Stomach (tissue), 9 donors: Measurements from ENCODE around the gene DTX3. TPM values are rescaled to one million over a fixed set of nuclear protein-coding genes. Genes with fewer than 3 reads are reported as not detected.
"Not testable (repeated sequence)": the region's sequence is repeated elsewhere in the genome, so short reads cannot be mapped to it uniquely, and the experiment has no call there.

ENCODE experiments used
- DNase-seq, 2 donors: peaks; one replicate each; pipeline versions ENCODE4 v3.0.0 to v3.0.0-alpha.2; 2013 to 2019
- H3K27ac ChIP-seq, 5 donors: fragments of 200-600 bp in 4 of 5; sonication (generic) in 4 of 5; one replicate each; pipeline ENCODE4 v1.5.1; 2013 to 2019; ENCODE audit warnings: mild to moderate bottlenecking in 1 of 5, moderate library complexity in 1 of 5
- H3K27me3 ChIP-seq, 3 donors: fragments of 200-600 bp; sonication (generic); one replicate each; pipeline ENCODE4 v1.5.1; 2017 to 2019; ENCODE audit warnings: mixed run types in 1 of 3
- H3K36me3 ChIP-seq, 4 donors: fragments of 200-600 bp; sonication (generic); 1 replicate in 3 of 4; 2 replicates in 1 of 4; pipeline ENCODE4 v1.5.1; 2016 to 2019
- H3K4me1 ChIP-seq, 4 donors: fragments of 200-600 bp; sonication (generic); one replicate each; pipeline ENCODE4 v1.5.1; 2016 to 2019
- H3K4me3 ChIP-seq, 4 donors: fragments of 200-600 bp; sonication (generic) in 3 of 4; one replicate each; pipeline ENCODE4 v1.5.1; 2016 to 2019; ENCODE audit warnings: mild to moderate bottlenecking in 1 of 4
- H3K9me3 ChIP-seq, 4 donors: fragments of 200-600 bp; sonication (generic); one replicate each; pipeline ENCODE4 v1.5.1; 2016 to 2019
- EP300 ChIP-seq: sonication (generic); formaldehyde crosslinking; IDR thresholded peaks from one replicate; pipeline ENCODE4 v1.6.1; 2017; ENCODE audit warnings: antibody characterized with exemption
- POLR2A ChIP-seq, 4 donors: fragments of 450-650 bp; IDR thresholded peaks; one replicate each; pipeline ENCODE4 v1.6.1; 2016; ENCODE audit warnings: antibody characterized with exemption in 4 of 4, control low read depth in 2 of 4, mild to moderate bottlenecking in 1 of 4, moderate library complexity in 1 of 4
- POLR2AphosphoS5 ChIP-seq, 3 donors: sonication (generic); formaldehyde crosslinking; IDR thresholded peaks; one replicate each; pipeline ENCODE4 v1.6.1; 2016; ENCODE audit warnings: antibody characterized with exemption in 3 of 3
- WGBS, 5 donors: extraction: QIAGEN DNeasy Blood & Tissue Kit in 3 of 5; methylation state at CpG; one replicate each; pipeline versions ENCODE4 v1.1.5 to v1.1.7; 2013 to 2018; 5-methylcytosine and 5-hydroxymethylcytosine counted together
- intact Hi-C: fragments of 100-400 bp; cut with DNase I; formaldehyde crosslinking; loops from one replicate; pipeline ENCODE4 v1.15.1; 2023; ENCODE audit warnings: low total_unique reads
- polyA plus RNA-seq, 3 donors: library from polyadenylated mRNA; stranded (reverse); fragments of 200-250 nt; gene quantifications; one replicate each; pipeline ENCODE4 v1.2.3, GENCODE V29; 2013
- total RNA-seq, 5 donors: library from RNA; depleted of rRNA; stranded (reverse); fragments of >200 nt; gene quantifications; one replicate each; pipeline versions ENCODE4 v1.1.0 to v1.2.3, GENCODE V29; 2014 to 2016
- TF ChIP-seq, protein P1 (sequence below), 7 experiments: fragments of 450-650 bp in 4 of 7; fragments of 200-600 bp in 3 of 7; sonication (generic) in 3 of 7; IDR thresholded peaks; one replicate each; pipeline ENCODE4 v1.5.1; 2016 to 2019; ENCODE audit warnings: antibody characterized with exemption in 7 of 7, control low read depth in 2 of 7, mild to moderate bottlenecking in 1 of 7
- donor health status: healthy with polysubstance abuse.
- donor health status: Bipolar disorder and iron deficiency.
- donor health status: healthy.

DTX3 gene
- total and polyA plus RNA-seq, 8 donors = 5.2 to 49.6 (median 15.9) TPM

DNA sequence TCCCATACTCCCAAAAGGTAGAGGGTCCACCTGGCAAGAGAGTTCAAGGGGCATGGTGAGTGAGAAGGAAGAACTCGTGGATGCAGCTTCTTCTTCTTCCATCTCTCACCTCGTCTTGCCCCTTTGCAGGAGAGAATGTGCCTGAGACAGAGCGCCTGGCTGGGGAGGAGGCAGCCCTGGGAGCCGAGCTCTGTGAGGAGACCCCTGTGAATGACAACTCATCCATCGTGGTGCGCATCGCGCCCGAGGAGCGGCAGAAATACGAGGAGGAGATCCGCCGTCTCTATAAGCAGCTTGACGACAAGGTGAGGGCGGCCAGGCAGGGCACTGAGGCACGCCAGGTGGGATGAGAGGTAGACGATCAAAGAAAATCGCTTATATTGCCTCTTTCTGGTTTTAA lies 34.8 kb upstream of the DTX3 start:
- Histone ChIP-seq H3K36me3 (peaks cover 0 to 12% (median 9%) of the 10 kb centered on the region in 4 donors), H3K4me1 (no peaks in the 10 kb centered on the region), H3K9me3 (no peaks in the 10 kb centered on the region), H3K4me3 (no peak overlapping the region), H3K27ac (no peak overlapping the region), H3K27me3 (peaks cover 0 to 10% (median 0%) of the 10 kb centered on the region in 3 donors)
- no peak for DNase-seq
- no peak for TF ChIP-seq POLR2A (IDR thresholded peaks at IDR 0.05)
- TF ChIP-seq, protein P1, sequence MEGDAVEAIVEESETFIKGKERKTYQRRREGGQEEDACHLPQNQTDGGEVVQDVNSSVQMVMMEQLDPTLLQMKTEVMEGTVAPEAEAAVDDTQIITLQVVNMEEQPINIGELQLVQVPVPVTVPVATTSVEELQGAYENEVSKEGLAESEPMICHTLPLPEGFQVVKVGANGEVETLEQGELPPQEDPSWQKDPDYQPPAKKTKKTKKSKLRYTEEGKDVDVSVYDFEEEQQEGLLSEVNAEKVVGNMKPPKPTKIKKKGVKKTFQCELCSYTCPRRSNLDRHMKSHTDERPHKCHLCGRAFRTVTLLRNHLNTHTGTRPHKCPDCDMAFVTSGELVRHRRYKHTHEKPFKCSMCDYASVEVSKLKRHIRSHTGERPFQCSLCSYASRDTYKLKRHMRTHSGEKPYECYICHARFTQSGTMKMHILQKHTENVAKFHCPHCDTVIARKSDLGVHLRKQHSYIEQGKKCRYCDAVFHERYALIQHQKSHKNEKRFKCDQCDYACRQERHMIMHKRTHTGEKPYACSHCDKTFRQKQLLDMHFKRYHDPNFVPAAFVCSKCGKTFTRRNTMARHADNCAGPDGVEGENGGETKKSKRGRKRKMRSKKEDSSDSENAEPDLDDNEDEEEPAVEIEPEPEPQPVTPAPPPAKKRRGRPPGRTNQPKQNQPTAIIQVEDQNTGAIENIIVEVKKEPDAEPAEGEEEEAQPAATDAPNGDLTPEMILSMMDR (IDR thresholded peaks at IDR 0.05) = no peak
- no peak for TF ChIP-seq EP300
- no peak for TF ChIP-seq POLR2AphosphoS5 (IDR thresholded peaks at IDR 0.05)
- intact Hi-C loops = no loop called here
- WGBS, 5 donors = 85 to 88% (median 88%) methylated on average over 18 of the region's 18 CpGs

DNA sequence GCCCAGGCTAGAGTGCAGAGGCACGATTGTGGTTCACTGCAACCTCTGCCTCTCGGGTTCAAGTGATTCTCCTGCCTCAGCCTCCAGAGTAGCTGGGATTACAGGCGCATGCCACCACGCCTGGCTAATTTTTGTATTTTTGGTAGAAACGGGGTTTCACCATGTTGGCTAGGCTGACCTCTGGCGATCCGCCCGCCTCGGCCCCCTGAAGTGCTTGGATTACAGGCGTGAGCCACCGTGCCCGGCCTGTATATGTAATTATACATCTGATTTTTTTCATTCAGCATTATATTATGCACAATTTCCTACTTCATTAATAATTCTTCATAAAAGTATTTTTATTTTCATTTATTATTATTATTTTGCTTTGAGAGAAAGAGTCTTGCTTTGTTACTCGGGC lies 34.2 kb upstream of the DTX3 start:
- H3K4me1 ChIP-seq, DNase-seq, intact Hi-C loops, H3K4me3 ChIP-seq, H3K27me3 ChIP-seq, H3K27ac ChIP-seq, H3K9me3 ChIP-seq: not testable (repeated sequence)
- peaks cover 0 to 12% (median 11%) of the 10 kb centered on the region in 4 donors for H3K36me3 ChIP-seq
- 82 to 91% (median 87%) methylated on average over 13 of the region's 13 CpGs for WGBS, 5 donors

DNA sequence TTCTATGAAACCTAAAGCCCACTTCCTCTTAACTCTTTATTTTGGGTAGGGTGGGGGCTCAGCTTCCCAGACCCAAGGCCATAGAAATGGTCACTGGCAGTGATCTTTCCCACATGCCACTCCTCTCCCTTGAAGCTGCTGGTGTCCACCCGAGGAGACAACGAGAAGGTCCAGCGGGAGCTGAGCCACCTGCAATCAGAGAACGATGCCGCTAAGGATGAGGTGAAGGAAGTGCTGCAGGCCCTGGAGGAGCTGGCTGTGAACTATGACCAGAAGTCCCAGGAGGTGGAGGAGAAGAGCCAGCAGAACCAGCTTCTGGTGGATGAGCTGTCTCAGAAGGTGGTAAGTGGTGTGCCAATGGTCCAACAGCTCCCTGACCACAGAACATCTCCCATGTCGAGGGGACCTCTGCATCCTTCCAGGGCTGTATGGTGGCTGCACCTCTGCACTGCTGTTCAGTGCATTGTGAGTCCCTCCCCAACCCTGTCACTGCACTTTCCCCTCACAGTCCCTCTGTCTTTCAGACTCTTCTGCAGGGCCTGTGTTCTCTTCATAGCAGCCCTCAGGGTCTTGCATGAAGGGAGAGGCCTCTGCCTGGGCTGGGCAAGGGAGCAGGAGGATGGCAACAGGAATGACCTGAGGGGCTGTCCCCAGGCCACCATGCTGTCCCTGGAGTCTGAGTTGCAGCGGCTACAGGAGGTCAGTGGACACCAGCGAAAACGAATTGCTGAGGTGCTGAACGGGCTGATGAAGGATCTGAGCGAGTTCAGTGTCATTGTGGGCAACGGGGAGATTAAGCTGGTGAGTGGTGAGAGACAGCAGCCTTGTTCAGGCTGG lies 32.5 kb upstream of the DTX3 start:
- Histone ChIP-seq H3K27ac (no peak overlapping the region), H3K4me1 (no peaks in the 10 kb centered on the region), H3K4me3 (no peak overlapping the region), H3K9me3 (no peaks in the 10 kb centered on the region), H3K27me3 (peaks cover 0 to 7% (median 0%) of the 10 kb centered on the region in 3 donors), H3K36me3 (peaks cover 0 to 17% (median 13%) of the 10 kb centered on the region in 4 donors)
- 88 to 93% (median 89%) methylated on average over 12 of the region's 12 CpGs for WGBS, 5 donors
- intact Hi-C loops = no loop called here
- TF ChIP-seq, protein P1 (IDR thresholded peaks at IDR 0.05) = no peak
- TF ChIP-seq POLR2AphosphoS5 (IDR thresholded peaks at IDR 0.05) (no peak), POLR2A (IDR thresholded peaks at IDR 0.05) (no peak), EP300 (no peak)
- no peak for DNase-seq

DNA sequence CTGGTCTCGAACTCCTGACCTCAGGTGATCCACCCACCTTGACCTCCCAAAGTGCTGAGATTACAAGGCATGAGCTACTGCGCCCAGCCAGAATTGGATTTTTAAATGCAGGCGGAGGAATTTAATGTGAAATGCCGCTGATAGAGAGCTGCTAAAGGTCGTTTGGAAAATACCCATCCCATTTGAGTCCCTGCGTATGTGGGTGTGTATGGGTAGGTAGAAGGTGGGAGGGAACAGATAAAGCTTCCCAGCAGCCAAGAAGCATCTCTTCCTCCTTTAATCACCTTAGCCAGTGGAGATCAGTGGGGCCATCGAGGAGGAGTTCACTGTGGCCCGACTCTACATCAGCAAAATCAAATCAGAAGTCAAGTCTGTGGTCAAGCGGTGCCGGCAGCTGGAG lies 29.8 kb upstream of the DTX3 start:
- no peak for DNase-seq
- TF ChIP-seq, protein P1 (IDR thresholded peaks at IDR 0.05) = no peak
- TF ChIP-seq EP300 (no peak), POLR2AphosphoS5 (IDR thresholded peaks at IDR 0.05) (no peak), POLR2A (IDR thresholded peaks at IDR 0.05) (no peak)
- 81 to 91% (median 88%) methylated on average over 10 of the region's 10 CpGs for WGBS, 5 donors
- H3K9me3 ChIP-seq = no peaks in the 10 kb centered on the region
- no peak overlapping the region for H3K27ac ChIP-seq
- H3K36me3 ChIP-seq = peaks cover 0 to 17% (median 14%) of the 10 kb centered on the region in 4 donors
- no peaks in the 10 kb centered on the region for H3K27me3 ChIP-seq
- intact Hi-C loops = no loop called here
- no peaks in the 10 kb centered on the region for H3K4me1 ChIP-seq
- no peak overlapping the region for H3K4me3 ChIP-seq
